Esophagus (tissue), 2 donors: ENCODE measurements around the gene ECPAS. TPM values are rescaled to one million over a fixed set of nuclear protein-coding genes. Genes with fewer than 3 reads are reported as not detected.
A peak's percentile ranks its signal among the peaks of the same experiment; 100 is the strongest.

Experiments used
- H3K27ac ChIP-seq, 2 donors: one replicate each; pipeline ENCODE4 v1.5.1; 2013; ENCODE audit warnings: low read depth in 2 of 2, mild to moderate bottlenecking in 2 of 2, inconsistent platforms in 1 of 2, low read length in 1 of 2, moderate library complexity in 1 of 2
- H3K27me3 ChIP-seq, 2 donors: one replicate each; pipeline ENCODE4 v1.6.1; 2013; ENCODE audit warnings: low read length in 2 of 2, control low read depth in 1 of 2, mild to moderate bottlenecking in 1 of 2; ENCODE audit not compliant: insufficient read depth in 2 of 2, control insufficient read depth in 1 of 2
- H3K36me3 ChIP-seq, 2 donors: one replicate each; pipeline ENCODE4 v1.6.1; 2013; ENCODE audit warnings: low read length in 1 of 2; ENCODE audit not compliant: control insufficient read depth in 2 of 2, insufficient read depth in 2 of 2
- H3K4me1 ChIP-seq, 2 donors: one replicate each; pipeline ENCODE4 v1.6.1; 2013; ENCODE audit warnings: low read length in 1 of 2; ENCODE audit not compliant: control insufficient read depth in 2 of 2, insufficient read depth in 2 of 2
- H3K4me3 ChIP-seq, 2 donors: one replicate each; pipeline ENCODE4 v1.5.1; 2013; ENCODE audit warnings: low read length in 2 of 2, mild to moderate bottlenecking in 2 of 2, low read depth in 1 of 2, moderate library complexity in 1 of 2
- H3K9me3 ChIP-seq, 2 donors: one replicate each; pipeline ENCODE4 v1.6.1; 2013; ENCODE audit warnings: mild to moderate bottlenecking in 2 of 2, low read depth in 1 of 2, low read length in 1 of 2, moderate library complexity in 1 of 2; ENCODE audit not compliant: control insufficient read depth in 2 of 2, insufficient read depth in 1 of 2
- WGBS, 2 donors: extraction: QIAGEN DNeasy Blood & Tissue Kit; methylation state at CpG; one replicate each; pipeline ENCODE4 v1.1.7; 2013; 5-methylcytosine and 5-hydroxymethylcytosine counted together
- polyA plus RNA-seq, 2 donors: library from polyadenylated mRNA; stranded (reverse); fragments of 200-250 nt; gene quantifications; one replicate each; pipeline ENCODE4 v1.2.3, GENCODE V29; 2013
- donor health status: healthy with polysubstance abuse.
- donor health status: Bipolar disorder and iron deficiency.

The ECPAS gene
- polyA plus RNA-seq, 2 donors: 12.7 to 15.7 TPM

GRCh38 chr9:111481885-111482636, 2.1 kb downstream of the ECPAS start:
- 36 to 43% methylated on average over 13 of the region's 13 CpGs for WGBS, 2 donors

GRCh38 chr9:111477677-111478076, 6.5 kb downstream of the ECPAS start:
- Histone ChIP-seq H3K4me1 (no peaks in the 10 kb centered on the region), H3K36me3 (no peaks in the 10 kb centered on the region), H3K4me3 (no peak overlapping the region), H3K9me3 (no peaks in the 10 kb centered on the region), H3K27ac (no peak overlapping the region), H3K27me3 (no peaks in the 10 kb centered on the region)
- 93% methylated on average over 3 of the region's 3 CpGs for WGBS, 2 donors

More at GRCh38 chr9:111481885-111482636, 2.1 kb downstream of the ECPAS start:
- no peaks in the 10 kb centered on the region for H3K4me1 ChIP-seq
- peak overlapping the region in 1 of 2 donors; percentile 97 for H3K27ac ChIP-seq
- H3K36me3 ChIP-seq: no peaks in the 10 kb centered on the region
- H3K9me3 ChIP-seq: no peaks in the 10 kb centered on the region
- H3K4me3 ChIP-seq: peak overlapping the region in 1 of 2 donors; percentile 92
- no peaks in the 10 kb centered on the region for H3K27me3 ChIP-seq

- Histone ChIP-seq H3K9me3 (no peaks in the 10 kb centered on the region), H3K27me3 (no peaks in the 10 kb centered on the region), H3K4me1 (no peaks in the 10 kb centered on the region), H3K36me3 (no peaks in the 10 kb centered on the region), H3K4me3 (no peak overlapping the region), H3K27ac (no peak overlapping the region)
- 84% methylated on average over 2 of the region's 2 CpGs for whole genome bisulfite sequencing, 2 donors
These were observed 9.0 kb downstream of the ECPAS start for GRCh38 chr9:111475195-111475594.

DNA sequence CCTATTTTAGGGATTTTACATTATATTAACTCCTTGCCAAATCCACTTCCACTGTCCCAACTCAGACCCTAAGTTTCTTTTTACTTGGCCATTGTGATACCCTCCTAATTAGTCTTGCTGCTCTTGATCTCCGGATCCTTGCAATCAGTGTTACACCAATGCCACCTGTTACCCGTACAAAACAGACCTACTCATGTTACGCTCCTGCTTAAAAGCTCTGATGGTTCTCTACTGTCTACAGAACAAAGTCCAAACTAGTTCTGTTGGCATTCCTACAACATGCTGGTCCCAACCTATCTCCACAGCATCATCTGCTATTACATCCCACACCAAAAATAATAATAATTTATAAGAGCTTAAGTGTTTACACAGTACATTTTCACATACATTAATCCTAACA, 9.8 kb downstream of the ECPAS start:
- Histone ChIP-seq H3K36me3 (no peaks in the 10 kb centered on the region), H3K4me1 (no peaks in the 10 kb centered on the region)
- 69 to 90% methylated on average over 3 of the region's 3 CpGs for WGBS, 2 donors

GRCh38 chr9:111467778-111468367, 16.3 kb downstream of the ECPAS start:
- H3K27me3 ChIP-seq: no peaks in the 10 kb centered on the region
- 91 to 93% methylated on average over 4 of the region's 4 CpGs for WGBS, 2 donors
- H3K4me3 ChIP-seq: no peak overlapping the region
- H3K27ac ChIP-seq: no peak overlapping the region
- no peaks in the 10 kb centered on the region for H3K4me1 ChIP-seq
- no peaks in the 10 kb centered on the region for H3K9me3 ChIP-seq
- no peaks in the 10 kb centered on the region for H3K36me3 ChIP-seq

More for the DNA sequence above, 9.8 kb downstream of the ECPAS start:
- Histone ChIP-seq H3K27ac (no peak overlapping the region), H3K4me3 (no peak overlapping the region), H3K9me3 (no peaks in the 10 kb centered on the region), H3K27me3 (no peaks in the 10 kb centered on the region)

GRCh38 chr9:111463048-111463447, 21.1 kb downstream of the ECPAS start:
- no peak overlapping the region for H3K4me3 ChIP-seq
- no peaks in the 10 kb centered on the region for H3K4me1 ChIP-seq
- no peaks in the 10 kb centered on the region for H3K27me3 ChIP-seq
- 90 to 92% methylated on average over 2 of the region's 2 CpGs for WGBS, 2 donors
- no peak overlapping the region for H3K27ac ChIP-seq
- H3K9me3 ChIP-seq: no peaks in the 10 kb centered on the region
- no peaks in the 10 kb centered on the region for H3K36me3 ChIP-seq

DNA sequence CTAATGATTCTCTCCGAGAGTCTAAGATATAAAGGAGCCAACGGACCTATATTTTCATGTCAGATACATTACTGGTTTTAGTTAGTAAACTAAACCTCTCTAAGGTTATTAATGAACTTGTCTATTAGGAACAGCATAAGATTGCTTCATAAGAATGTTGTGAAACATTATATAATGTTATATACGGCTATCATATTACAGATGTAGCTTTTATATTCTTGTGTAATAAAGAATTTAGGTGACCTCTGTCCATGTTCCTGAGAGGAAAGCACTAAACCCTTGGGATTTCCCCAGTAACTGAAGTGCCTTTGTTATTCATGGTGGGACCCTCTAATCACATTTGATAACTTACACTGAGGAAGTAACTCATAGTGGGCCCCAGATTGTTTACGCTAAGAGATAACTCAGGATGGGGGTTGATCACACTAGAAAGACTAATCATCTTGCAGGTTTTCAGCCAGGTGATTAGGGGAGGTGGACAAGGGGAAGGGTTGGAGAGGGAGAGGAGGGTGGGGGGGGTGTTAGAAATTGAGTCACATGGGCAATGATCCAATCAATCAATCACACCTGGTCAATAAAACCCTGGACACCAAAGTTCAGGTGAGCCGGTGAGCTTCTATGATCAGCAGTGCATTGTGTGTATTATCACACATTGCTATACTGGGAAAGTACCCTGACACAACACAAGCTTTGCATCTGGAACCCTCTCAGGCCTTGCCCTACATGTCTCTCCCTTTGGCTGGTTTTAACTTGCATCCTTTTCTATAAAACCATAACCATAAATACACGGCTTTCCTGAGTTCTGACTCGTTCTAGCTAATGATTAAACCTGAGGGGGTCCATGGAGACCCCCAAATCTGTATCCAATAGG, 25.8 kb downstream of the ECPAS start:
- H3K27ac ChIP-seq: no peak overlapping the region
- no peaks in the 10 kb centered on the region for H3K27me3 ChIP-seq
- no peaks in the 10 kb centered on the region for H3K36me3 ChIP-seq
- H3K4me1 ChIP-seq: no peaks in the 10 kb centered on the region
- H3K9me3 ChIP-seq: no peaks in the 10 kb centered on the region
- H3K4me3 ChIP-seq: no peak overlapping the region
- WGBS, 2 donors: 57 to 60% methylated on average over 7 of the region's 7 CpGs

- Histone ChIP-seq H3K27me3 (no peaks in the 10 kb centered on the region), H3K4me1 (no peaks in the 10 kb centered on the region), H3K4me3 (no peak overlapping the region), H3K9me3 (no peaks in the 10 kb centered on the region), H3K27ac (no peak overlapping the region), H3K36me3 (no peaks in the 10 kb centered on the region)
- 61 to 69% methylated on average over 2 of the region's 2 CpGs for WGBS, 2 donors
These were observed 27.7 kb downstream of the ECPAS start for GRCh38 chr9:111456529-111456928.

GRCh38 chr9:111455638-111456037, 28.5 kb downstream of the ECPAS start:
- Histone ChIP-seq H3K36me3 (no peaks in the 10 kb centered on the region), H3K27ac (no peak overlapping the region), H3K9me3 (no peaks in the 10 kb centered on the region), H3K27me3 (no peaks in the 10 kb centered on the region), H3K4me1 (no peaks in the 10 kb centered on the region), H3K4me3 (no peak overlapping the region)
- 93 to 99% methylated on average over 2 of the region's 2 CpGs for whole genome bisulfite sequencing, 2 donors
